Epidermal melanocyte (primary cell): ENCODE results near the gene DHX58.

Source experiments
- DNase-seq: peaks from one replicate; pipeline ENCODE4 v3.0.0; 2011; ENCODE audit warnings: low spot score; ENCODE audit not compliant: insufficient read length

DHX58 gene

DNA sequence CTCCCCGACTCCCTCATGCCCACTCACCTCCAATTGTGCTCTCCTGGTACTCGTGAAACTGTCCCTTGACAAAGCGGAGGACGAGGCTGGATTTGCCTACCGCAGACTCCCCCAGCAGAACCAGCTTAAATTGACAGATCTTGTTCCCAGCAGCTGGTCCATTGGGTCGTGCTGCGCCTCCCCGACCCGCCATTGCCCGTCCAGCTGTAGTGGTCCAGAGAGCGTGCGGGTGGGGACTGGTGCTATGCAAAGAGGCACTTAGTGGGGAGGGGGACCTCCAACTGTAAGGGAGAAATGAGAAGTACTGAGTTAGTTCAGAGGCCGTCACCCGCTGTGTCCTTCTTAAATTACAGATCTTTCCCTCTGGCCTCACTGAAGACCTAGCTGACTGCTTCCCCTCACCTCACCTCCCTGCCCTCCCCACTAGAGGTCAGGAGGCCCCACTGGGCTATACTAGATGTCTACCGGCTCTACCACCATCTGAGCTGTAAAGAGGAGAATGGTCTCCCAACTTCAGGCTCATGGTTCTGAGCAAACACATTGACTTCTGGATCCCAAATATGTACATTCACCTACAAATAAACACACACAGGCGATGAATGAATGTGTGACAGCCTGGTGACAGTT lies 17.9 kb upstream of the DHX58 start:
- no peak for DNase-seq

DNA sequence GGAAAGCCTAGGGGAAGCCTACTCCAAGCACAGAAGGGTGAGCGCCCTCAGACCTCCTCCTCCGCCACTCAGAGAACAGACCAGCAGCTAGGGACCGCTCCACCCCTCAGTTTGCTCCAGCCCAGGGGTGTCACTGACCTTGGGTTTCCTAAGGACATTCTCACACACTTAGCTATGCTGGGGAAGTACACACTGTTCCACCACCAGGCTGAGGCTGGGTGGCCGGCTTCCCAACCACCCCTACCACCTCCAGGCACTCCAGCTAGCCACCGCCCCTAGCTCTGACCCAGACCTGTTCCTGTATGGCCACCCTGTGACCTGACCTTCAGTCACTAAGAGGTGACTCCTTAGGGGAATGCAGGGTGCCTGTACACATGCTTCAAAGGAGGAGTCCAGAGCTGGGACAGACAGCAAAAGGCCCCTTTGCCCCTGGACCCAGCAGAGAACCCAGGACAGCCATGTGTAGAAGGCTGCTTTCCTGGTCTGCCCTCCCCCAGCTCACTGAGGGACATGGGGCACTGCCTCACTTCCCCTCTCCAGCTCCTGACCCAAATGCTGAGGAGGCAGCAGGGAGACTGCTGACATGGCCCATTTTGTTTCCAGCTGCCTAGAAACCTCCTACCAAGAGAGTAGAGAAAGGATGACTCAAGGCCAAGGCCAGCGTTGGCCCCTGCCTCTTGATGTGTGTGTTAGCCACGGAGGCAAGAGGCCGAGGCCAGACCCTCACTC lies 16.8 kb upstream of the DHX58 start:
- no peak for DNase-seq

DNA sequence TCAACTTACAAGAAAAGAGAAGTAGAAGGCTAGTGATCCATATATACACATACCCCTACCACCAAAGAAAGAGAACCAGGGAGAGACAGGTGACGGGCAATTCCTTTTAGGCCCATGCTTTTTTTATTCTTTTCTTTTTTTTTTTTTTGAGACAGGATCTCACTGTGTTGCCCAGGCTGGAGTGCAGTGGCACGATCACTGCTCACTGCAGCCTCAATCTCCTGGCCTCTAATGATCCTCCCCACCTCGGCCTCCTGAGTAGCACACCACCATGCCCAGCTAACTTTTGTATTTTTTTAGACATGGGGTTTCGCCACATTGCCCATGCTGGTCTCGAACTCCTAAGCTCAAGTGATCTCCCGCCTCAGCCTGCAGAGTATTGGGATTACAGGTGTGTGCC lies 14.9 kb upstream of the DHX58 start:
- DNase-seq: no peak

DNA sequence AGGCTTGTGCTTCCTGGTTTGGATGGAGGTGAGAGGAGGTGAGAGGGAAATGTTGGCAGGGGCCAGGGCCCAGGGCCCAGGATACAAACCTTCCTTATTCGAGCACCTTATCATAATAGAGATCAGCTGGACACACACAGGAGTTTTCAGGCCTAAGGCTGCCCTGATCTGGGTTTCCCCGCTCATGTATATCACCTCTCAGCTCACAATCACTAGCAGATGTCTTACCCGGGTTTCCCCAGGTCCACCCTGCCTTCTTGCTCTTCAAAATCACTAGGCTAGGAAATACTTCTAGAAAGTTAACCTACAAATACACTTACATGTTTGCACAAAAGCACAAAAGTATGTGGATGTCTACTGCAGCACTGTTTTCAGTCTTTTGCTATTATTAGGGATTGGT lies 14.3 kb upstream of the DHX58 start:
- no peak for DNase-seq

DNA sequence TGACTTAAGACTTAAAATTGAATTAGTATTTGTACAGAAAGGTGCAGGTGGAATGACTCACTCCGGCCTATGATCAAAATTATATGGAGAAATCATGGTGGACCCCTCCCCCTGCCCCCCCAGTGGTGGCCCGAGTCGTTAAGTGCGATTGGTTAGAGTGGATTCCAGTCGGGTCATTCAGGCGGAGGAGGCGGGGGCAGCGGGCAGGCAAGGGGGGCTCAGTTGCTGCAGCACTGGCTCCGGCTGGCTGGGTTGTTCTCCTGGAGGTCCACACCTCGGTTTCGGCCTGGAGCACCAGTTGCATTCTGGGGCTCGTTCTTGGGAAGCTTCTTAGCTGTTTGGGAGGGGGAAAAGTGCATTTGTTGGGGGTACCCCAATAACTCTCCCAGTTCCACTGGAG lies 13.1 kb upstream of the DHX58 start:
- DNase-seq: no peak

DNA sequence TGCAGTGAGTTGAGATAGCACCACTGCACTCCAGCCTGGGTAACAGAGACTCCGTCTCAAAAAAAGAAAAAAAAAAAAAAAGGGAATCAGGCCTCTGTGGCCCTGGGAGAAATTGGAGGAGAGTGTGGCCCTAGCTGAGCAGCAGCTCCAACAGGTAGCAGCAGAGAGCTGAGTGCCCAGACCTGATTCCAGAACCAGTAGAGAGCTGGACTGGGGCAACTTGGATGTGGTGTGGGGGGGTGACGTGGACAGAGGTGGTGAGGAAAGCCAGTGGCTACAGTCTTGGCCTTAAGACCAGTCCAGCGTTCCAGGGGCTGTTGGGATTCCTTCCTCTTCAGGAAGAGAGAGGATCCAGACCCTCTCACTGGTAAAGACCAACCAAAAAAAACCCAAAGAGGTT lies 11.7 kb upstream of the DHX58 start:
- no peak for DNase-seq

DNA sequence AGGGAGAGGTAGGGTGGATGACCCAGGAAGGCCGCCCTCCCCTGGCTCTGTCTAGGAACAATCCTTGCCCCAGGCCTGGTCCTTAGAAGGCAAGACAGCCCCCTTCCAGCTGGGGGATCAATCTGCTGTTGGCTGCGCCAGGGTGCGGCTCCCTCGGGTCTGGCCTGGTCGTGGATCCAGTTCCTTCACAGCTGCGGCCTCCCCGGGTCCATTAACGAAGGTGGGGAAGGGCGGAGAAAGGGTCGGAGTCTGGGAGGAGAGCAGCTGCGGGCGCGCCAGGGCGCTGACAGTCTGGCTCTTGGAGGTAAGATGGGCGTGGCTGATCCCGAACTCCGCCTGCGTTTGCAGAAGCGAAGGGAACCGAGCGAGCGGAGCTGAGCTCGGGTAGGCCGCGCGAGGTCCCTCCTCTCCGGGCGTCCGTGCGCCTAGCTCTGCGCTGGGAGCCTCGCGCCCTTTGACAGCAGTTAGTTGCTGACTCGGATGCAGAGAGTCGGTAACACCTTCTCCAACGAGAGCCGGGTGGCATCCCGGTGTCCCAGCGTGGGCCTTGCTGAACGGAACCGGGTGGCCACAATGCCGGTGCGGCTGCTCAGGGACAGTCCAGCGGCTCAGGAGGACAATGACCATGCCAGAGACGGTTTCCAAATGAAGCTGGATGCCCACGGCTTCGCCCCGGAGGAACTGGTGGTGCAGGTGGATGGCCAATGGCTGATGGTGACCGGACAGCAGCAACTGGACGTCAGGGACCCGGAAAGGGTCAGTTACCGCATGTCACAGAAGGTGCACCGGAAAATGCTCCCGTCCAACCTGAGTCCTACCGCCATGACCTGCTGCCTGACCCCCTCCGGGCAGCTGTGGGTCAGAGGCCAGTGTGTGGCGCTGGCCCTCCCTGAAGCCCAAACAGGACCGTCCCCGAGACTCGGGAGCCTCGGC lies 10.1 kb upstream of the DHX58 start, which contains the start of gene HSPB9:
TSS of gene HSPB9 (plus strand) at position 434 of the 933 bp plus-strand sequence. CDS start at position 481, 47 bp downstream.
- DNase-seq: no peak

DNA sequence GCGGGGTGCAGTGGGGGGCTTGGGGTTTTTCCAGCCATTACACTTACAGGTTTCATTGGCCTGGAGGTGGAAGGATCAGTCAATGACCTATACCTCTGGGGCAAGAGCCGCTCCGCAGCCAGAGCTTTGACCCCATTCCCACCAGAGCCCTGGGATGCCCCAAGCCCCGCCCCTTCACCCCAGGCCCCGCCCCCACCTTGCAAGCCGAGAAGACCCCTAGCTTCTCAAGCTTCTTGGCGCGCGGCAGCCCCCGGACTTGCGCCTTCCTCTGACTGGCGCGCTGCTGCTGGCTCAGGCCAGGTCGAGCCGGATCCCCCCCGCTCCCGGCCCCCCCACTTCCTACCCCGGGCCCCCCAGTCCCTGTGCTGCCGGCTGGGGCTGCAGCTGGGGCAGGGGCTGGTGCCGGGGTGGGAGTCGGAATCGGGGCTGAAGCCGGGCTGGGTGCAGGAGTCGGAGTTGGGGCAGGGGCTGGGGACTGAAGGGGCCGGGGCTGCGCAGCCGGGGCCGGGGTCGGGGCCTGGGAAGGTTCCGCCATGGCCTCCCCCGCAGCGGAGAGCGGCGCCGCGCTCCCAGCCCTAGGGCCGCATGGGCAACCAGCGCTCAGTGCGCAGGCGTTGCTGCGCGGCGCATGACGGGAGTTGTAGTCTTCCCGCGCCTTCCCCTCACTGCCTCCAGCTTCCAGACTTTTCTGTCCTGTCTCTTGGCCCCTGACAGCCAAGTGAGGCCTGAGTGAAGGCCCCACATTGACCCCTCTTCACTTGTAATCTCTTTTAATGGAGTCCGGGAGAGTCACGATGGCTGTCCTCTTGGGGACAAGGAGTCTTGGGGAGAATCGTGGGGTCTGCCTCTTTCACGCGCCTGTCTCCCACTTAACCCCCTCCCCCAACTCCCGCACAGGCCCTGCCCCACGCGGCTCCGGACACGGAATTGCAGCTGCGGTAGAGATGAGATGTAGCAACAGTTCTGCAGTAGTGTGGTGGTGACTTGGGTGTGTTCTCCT lies 8.6 kb upstream of the DHX58 start, which contains the start of gene KAT2A:
TSS of gene KAT2A (minus strand) at position 598 of the 1,000 bp plus-strand sequence. CDS start at position 535, 63 bp downstream.
- peak; percentile 97 for DNase-seq

DNA sequence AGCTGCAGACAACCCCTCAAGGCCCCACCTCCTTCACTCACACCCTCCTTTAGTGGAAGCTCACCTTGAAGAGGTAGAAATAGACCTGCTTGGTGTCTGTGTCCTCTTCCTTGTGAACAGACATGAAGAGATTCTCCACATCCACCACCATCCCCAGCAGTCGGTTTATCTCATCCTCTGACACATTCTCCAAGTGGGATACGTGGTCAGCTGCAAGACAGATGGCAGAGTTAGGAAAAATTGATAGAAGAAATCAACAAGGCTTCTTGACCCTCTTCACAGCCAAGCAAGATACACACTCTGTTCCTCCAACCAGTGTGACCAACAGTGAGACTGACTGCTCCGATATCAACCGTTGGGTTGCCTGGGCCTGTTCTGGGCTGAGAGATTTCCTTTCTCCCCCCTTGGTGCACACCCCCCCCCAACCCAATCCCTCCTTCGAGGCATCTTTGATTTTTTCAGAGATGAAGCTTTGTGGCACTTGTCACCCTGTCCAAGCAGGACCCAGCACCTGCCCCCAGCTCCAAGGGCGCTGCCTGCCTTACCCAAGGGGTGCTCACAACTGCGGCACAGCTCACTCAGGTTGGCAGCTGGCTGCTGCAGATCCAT lies 7.8 kb upstream of the DHX58 start:
- no peak for DNase-seq

DNA sequence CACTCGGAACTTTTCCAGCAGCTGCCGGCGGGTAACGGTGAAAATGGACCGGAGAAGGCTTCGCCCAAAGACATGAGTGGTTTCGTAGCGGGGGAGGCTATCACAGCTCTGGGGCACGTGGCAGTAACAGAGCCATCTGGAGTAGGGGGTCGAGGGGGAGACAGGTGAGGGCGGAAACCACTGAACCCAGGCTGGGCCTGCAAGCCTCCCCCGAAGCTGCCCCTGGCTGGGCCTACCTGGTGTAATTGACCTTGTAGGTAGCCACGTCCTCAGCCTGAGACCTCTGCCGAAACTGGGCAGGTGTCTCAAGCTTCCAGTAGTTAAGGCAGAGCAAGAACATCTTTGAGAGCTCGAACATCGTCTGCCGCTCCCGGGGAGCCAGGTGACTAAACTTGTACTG lies 6.8 kb upstream of the DHX58 start:
- no peak for DNase-seq

DNA sequence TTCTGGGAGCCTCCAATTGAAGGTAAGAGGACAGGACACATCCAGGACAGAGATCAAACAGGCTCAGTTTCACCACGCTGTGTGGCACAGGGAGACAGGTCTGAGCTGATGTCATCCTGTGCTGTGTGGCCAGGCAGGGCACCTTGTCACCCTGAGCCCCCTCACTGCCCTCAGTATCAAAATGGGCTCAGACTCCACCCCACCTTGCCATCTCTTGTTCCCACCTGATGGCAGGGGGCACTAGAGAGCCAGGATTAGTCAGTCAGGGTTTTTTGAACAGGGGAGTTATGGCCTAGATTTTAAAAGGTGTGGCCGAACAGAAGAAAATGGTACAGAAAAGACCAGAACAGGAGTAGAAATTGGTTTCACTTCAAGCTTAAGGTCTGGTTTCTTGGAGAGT lies 6.0 kb upstream of the DHX58 start:
- no peak for DNase-seq

DNA sequence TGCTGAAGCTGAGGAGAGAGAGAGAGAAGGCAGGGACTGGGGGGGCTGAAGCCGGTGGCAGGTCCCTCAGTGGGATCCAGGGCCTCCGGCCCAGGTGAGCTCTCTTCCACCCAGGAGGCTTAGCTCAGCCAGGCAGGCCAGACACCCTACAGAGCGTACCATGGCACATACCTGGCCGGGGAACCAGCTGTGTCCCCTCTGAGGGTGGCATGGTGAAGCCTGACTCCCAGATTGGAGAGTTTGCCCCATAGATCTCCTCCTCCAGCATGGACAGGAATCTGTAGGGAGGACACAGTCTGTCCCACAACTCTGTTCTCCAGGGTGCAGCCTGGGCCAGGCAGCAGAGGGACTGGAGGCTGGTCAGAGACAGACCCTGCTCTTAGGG lies 5.6 kb upstream of the DHX58 start:
- DNase-seq: no peak

DNA sequence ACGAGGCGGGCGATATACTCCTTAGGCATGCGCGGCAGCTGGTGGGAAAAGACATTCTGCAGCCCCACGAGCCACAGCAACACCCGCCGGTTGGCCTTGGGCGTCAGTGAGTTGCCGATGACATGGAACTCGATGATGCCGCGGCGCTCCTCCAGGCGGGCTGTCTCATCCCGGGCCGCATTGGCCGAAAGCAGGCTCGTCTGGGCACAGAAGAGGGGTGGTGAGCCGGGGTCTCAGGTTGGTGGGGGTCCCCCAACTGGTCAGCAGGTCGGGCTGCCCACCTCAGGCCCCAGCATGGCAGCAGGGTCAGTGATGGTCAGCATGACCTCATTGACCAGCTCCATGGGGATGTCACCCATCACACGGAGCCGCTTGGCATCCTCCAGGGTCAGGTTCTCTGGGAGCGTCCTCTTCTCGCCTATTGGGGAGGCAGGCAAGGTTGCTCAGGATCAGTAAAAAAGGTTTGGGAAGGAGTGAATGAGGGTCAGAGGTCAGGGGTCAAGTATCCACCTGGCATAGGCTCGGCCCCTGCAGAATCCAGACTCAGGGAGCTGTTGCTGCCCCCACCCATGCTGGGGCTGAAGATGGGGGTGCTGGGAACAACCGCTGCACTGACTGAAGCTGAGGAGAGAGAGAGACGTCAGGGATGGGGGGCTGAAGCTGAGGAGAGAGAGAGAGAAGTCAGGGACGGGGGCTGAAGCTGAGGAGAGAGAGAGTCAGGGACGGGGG lies 5.0 kb upstream of the DHX58 start:
- DNase-seq: no peak

DNA sequence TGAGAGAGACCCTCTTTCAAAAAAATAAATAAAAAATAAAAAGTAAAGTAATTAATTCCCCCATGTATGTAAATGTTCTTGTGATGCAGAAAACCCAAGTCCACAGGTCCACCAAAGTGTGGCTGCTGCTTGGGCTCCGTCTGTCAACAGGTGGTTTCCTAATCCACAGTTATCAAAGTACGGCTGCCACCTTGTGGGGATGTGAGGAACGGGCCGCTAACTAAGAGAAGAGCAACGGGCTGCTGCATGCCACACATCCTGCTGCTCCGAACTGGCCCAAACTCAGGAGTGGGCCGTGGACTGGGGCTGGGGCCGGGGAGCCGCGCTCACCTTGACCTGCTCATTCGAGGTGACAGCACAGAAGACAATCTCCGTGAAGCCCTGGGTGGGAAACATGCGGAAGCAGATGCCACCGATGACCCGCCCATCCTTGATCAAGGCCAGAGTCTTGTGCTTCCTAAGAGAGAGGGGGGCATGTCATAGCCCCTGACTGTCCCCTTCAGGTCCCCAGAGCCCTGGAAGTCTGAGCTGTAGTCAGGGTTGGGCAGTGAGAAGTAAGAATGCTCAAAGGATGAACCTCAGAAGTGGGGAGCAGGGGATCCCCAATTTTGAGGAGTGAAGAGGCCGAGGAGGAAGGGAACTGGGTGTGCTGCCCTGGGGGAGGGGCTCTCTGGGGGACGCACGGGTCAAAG lies 4.3 kb upstream of the DHX58 start:
- peak; percentile 66 for DNase-seq

DNA sequence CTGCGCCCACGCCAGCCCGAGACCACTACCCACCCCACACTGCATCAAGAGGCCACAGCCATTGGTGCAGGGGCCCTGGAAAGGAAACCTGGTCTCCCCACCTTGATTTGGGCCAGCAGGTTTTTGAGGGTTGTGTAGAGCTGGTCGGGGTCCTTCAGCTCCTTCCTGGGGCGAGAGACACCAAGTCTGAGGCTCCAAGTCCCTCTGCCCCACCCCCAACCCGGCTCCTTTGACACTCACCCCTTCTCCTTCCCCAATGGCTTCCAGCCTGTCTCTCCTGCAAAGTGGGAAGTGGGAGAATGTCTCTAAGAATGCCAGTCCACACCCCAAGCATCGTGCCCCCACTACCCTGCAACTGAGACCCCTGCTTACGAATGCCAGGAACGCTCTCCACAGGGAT lies 1.6 kb upstream of the DHX58 start:
- no peak for DNase-seq

DNA sequence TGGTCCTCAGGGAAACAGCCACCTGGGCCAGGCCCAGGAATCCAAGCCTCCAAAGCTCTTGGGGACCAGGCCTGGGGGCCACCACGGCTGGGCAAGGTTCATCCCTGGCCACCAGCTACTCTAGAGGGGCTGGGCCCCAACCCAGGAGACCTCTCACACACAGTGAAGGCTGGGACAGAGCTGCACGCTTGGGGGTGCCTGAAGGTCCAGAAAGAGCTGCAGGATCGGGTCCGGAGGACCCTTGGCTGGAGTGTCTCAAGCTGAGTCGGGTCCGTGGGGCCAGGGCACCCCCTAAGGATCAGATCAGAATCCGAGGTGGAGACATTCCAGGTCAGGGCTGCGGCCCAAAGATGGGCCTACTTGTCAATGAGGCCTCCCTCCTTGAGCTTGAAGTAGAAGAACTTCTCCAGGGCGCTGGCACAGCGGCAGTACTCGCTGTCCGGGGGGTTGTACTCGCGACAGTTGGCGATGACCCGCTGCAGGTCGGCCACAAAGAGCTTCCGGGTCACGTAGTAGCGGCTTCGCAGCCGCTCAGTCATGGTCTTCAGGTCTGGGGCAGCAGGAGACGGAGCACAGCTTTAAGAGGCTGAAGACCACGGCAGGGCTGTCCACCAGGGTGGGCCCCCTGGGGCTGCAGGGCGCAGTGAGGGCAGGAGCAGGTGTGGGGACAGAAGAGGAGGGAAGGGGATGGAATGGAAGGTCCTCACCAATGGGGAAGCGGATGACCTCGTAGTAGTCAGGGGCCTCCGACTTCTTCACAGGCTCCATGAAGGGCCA lies 967 bp upstream of the DHX58 start:
- DNase-seq: no peak

DNA sequence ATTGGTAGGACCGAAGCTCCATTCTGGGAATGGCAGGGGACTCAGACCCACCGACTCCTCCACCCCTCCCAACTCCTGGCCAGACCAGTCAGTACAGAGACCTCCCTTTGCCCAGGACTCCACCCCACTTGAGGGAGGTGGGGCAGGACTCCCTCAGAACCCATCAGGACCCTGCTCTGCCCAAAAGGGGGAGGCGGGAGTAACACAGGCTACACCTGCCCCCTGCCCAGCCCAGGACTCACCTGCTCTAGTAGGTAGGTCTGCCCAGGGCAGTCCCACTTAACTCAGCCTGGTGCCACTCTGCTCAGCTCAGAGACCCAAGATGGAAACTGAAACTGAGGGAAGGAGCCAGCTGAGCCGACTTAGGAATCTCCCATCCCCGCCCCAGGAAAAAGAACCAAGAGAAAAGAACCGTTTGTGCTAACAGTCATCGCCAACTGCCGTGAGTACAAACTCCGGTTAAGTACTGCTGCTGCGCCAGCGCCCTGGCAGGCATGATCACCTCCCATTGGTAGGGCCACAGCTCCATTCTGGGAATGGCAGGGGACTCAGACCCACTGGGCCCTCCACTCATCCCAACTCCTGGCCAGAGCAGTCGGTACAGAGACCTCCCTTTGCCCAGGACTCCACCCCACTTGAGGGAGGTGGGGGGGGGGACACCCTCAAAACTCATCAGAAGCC lies 503 bp downstream of the DHX58 start:
- peak; percentile 77 for DNase-seq

DNA sequence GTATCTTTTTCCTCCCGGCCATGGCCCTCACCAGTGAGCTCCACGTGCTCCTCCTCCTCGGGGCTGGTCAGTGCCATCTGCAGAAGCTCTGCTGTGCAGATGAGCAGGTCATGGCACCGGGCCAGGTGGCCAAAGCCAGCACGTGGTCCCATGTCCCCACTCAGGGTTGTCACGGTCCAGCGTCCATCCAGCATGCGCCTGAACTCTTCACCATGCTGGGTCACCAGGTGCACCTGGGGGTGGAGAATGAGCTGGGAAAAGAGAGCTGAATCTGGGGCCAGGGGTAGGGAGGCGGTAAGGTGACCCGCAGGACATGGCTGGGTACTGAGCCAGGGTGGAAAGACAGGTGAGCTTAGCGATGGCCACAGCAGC lies 1.3 kb downstream of the DHX58 start:
- DNase-seq: no peak
